K562 (cell line): ENCODE measurements around the gene ARMC7. TPM values are rescaled to one million over a fixed set of nuclear protein-coding genes. Genes with fewer than 3 reads are reported as not detected.
A peak's percentile ranks its signal among the peaks of the same experiment; 100 is the strongest.

Source experiments
- ATF3 ChIP-seq, 2 experiments: fragments of 450-650 bp in 1 of 2; sonication (generic) in 1 of 2; formaldehyde crosslinking in 1 of 2; IDR thresholded peaks in 1 of 2; conservative IDR thresholded peaks in 1 of 2; 2 replicates each; pipeline versions ENCODE4 v1.6.1 to v1.8.1; 2016 to 2023; ENCODE audit warnings: mild to moderate bottlenecking in 2 of 2, moderate library complexity in 2 of 2, inconsistent platforms in 1 of 2, missing genetic modification reagents in 1 of 2
- CHD2 ChIP-seq: IDR thresholded peaks from 2 replicates; pipeline ENCODE4 v1.6.1; 2011; ENCODE audit warnings: low read depth, low read length
- ELF2 ChIP-seq: fragments of 250-450 bp; sonication (Bioruptor Pico); IDR thresholded peaks from 2 replicates; pipeline ENCODE4 v1.5.0; 2021; ENCODE audit warnings: mild to moderate bottlenecking
- GATAD2A ChIP-seq: fragments of 450-650 bp; IDR thresholded peaks from 2 replicates; pipeline ENCODE4 v1.6.1; 2017
- GTF2E2 ChIP-seq: fragments of 200-800 bp; sonication (Bioruptor generic); IDR thresholded peaks from 2 replicates; pipeline ENCODE4 v1.6.1; 2016; ENCODE audit warnings: missing genetic modification characterization, missing compliant biosample characterization
- HDAC8 ChIP-seq: fragments of 450-650 bp; IDR thresholded peaks from 2 replicates; pipeline ENCODE4 v1.6.1; 2016; ENCODE audit warnings: mild to moderate bottlenecking, missing genetic modification characterization, moderate library complexity, missing compliant biosample characterization
- HSF4 ChIP-seq: fragments of 250-450 bp; sonication (Bioruptor Pico); IDR thresholded peaks from 2 replicates; pipeline ENCODE4 v2.1.2; 2022; ENCODE audit warnings: mild to moderate bottlenecking, moderate library complexity, borderline replicate concordance
- KLF10 ChIP-seq: fragments of 250-450 bp; sonication (Bioruptor Pico); IDR thresholded peaks from 2 replicates; pipeline ENCODE4 v1.6.1; 2021; ENCODE audit warnings: matching md5 sums
- MEF2A ChIP-seq: IDR thresholded peaks from 2 replicates; pipeline ENCODE4 v1.6.1; 2011; ENCODE audit warnings: low read depth, mild to moderate bottlenecking, low read length, moderate library complexity; ENCODE audit not compliant: control insufficient read depth
- MNT ChIP-seq, 2 experiments: fragments of 450-650 bp; conservative IDR thresholded peaks; 2 replicates each; pipeline ENCODE4 v1.6.1; 2017; ENCODE audit warnings: mild to moderate bottlenecking in 2 of 2, moderate library complexity in 2 of 2
- NUFIP1 ChIP-seq: fragments of 450-650 bp; IDR thresholded peaks from 2 replicates; pipeline ENCODE4 v1.6.1; 2018; ENCODE audit not compliant: partially characterized antibody
- PPARD ChIP-seq: fragments of 250-450 bp; sonication (Bioruptor Pico); IDR thresholded peaks from 2 replicates; pipeline ENCODE4 v1.8.0; 2022; ENCODE audit warnings: inconsistent platforms, mild to moderate bottlenecking, moderate library complexity
- RBM39 ChIP-seq: fragments of 200-400 bp; formaldehyde crosslinking; optimal IDR thresholded peaks from 2 replicates; pipeline ENCODE3; 2018; ENCODE audit warnings: low read depth, low read length
- RREB1 ChIP-seq: fragments of 250-450 bp; sonication (Bioruptor Pico); IDR thresholded peaks from 2 replicates; pipeline ENCODE4 v1.4.0; 2020
- SMARCA5 ChIP-seq: fragments of 450-650 bp; IDR thresholded peaks from 2 replicates; pipeline ENCODE4 v1.6.1; 2016
- SRSF3 ChIP-seq: fragments of 200-400 bp; formaldehyde crosslinking; IDR thresholded peaks from 2 replicates; pipeline ENCODE4 v1.6.1; 2016; ENCODE audit warnings: mild to moderate bottlenecking, low read length, moderate library complexity; ENCODE audit not compliant: insufficient read depth
- SUPT5H ChIP-seq: fragments of 450-650 bp; IDR thresholded peaks from 2 replicates; pipeline ENCODE4 v1.6.1; 2016
- TSC22D4 ChIP-seq: fragments of 450-650 bp; IDR thresholded peaks from 2 replicates; pipeline ENCODE4 v1.6.1; 2016; ENCODE audit warnings: missing genetic modification characterization, missing biosample characterization, control low read depth
- ZNF224 ChIP-seq: sonication (generic); formaldehyde crosslinking; IDR thresholded peaks from 2 replicates; pipeline ENCODE4 v1.8.0; 2022; ENCODE audit warnings: mild to moderate bottlenecking, missing genetic modification reagents
- ZNF354B ChIP-seq: fragments of 250-450 bp; sonication (Bioruptor Pico); IDR thresholded peaks from 2 replicates; pipeline ENCODE4 v1.4.0; 2020
- polyA plus RNA-seq, 8 experiments: library from polyadenylated mRNA; depleted of rRNA in 4 of 8; stranded (reverse) in 5 of 8; unstranded in 3 of 8; fragments of >200 nt; fragmentation: Nextera tagmentation in 2 of 8; fragmentation: Illumina TruSeq in 1 of 8; extraction: Ambion mirVana in 2 of 8; extraction: Trizol in 1 of 8; gene quantifications; 2 replicates each; pipeline versions ENCODE4 v1.2.1 to v1.2.3, GENCODE V29; 2011 to 2014; ENCODE audit warnings: inconsistent platforms in 1 of 8, missing spikeins in 1 of 8
- total RNA-seq, 7 experiments: library from RNA; depleted of rRNA in 6 of 7; stranded (reverse); fragments of >200 nt in 6 of 7; fragmentation: Illumina TruSeq in 2 of 7; extraction: Trizol in 2 of 7; gene quantifications; 2 replicates each; pipeline versions ENCODE4 v1.2.1 to v1.2.3, GENCODE V29; 2011 to 2021; ENCODE audit warnings: low replicate concordance in 1 of 7

ARMC7 gene
- total and polyA plus RNA-seq, 9 of the 15 experiments (the other 6 are each of a cell fraction or from before 2014, with no cell fraction given): 1.4 to 15.2 (median 5.9) TPM

- no peak for TF ChIP-seq RREB1 (CRISPR knock-in tag)
- no peak for TF ChIP-seq MEF2A
- peak; percentile 59; the same call in 1 of the 2 replicates for TF ChIP-seq ATF3 (IDR thresholded peaks at IDR 0.05)
- no peak for TF ChIP-seq ATF3 (CRISPR knock-in tag; conservative IDR thresholded peaks at IDR 0.05)
- no peak for TF ChIP-seq HDAC8 (tag)
- no peak for TF ChIP-seq ZNF224 (CRISPR knock-in tag)
- no peak for TF ChIP-seq SRSF3
- peak; percentile 83 to 90 for TF ChIP-seq MNT (conservative IDR thresholded peaks at IDR 0.05)
- no peak for TF ChIP-seq ELF2 (CRISPR knock-in tag)
- TF ChIP-seq HSF4 (CRISPR knock-in tag): no peak
- no peak for TF ChIP-seq TSC22D4 (tag)
- TF ChIP-seq KLF10 (CRISPR knock-in tag): no peak
- no peak for TF ChIP-seq SMARCA5
- TF ChIP-seq NUFIP1: no peak
- TF ChIP-seq SUPT5H: peak; percentile 99
- TF ChIP-seq PPARD (CRISPR knock-in tag): no peak
- no peak for TF ChIP-seq ZNF354B
- TF ChIP-seq GTF2E2 (tag): 0 out of 2 replicates have a peak, but pooled peaks have one; percentile 42
- TF ChIP-seq CHD2: peak; percentile 83
- peak; percentile 87 for TF ChIP-seq RBM39
- no peak for TF ChIP-seq GATAD2A
Observed at GRCh38 chr17:75154195-75155106, 44.7 kb downstream of the ARMC7 start, which contains the start of gene JPT1 (continued).
